Measurements from ENCODE around the gene EFR3B.
"Not testable (repeated sequence)": the region's sequence is repeated elsewhere in the genome, so short reads cannot be mapped to it uniquely, and the experiment has no call there.

The EFR3B gene

GRCh38 chr2:25072606-25073005 lies 30.7 kb downstream of the EFR3B start:
- no peak for DNase-seq (ENCODE audit: low spot score)

GRCh38 chr2:25073025-25073424 lies 31.1 kb downstream of the EFR3B start:
- no peak for DNase-seq (ENCODE audit: low spot score)

GRCh38 chr2:25073914-25074313 lies 32.0 kb downstream of the EFR3B start:
- no peak for DNase-seq (ENCODE audit: low spot score)

DNA sequence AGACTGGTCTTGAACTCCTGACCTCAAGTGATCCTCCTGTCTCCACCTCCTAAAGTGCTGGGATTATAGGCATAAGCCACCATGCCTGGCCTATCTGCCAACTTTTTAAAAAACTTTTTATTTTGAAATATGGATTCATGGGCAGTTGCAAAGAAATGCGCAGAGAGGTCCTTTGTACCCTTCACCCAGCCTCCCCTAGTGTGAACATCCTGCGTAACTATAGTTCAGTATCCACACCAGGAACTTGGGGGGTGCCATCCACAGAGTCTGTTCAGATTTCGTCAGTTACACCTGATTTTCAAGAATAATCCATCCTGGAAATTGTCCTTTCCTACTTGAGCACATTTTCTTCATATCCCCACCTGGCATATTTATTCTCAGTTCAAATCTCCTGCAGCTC lies 33.0 kb downstream of the EFR3B start:
- DNase-seq (ENCODE audit: low spot score), result no peak

- no peak for DNase-seq (ENCODE audit: low spot score)
Observed at GRCh38 chr2:25076749-25077148, 34.9 kb downstream of the EFR3B start.

GRCh38 chr2:25077789-25078169 lies 35.9 kb downstream of the EFR3B start:
- no peak for DNase-seq (ENCODE audit: low spot score)

DNA sequence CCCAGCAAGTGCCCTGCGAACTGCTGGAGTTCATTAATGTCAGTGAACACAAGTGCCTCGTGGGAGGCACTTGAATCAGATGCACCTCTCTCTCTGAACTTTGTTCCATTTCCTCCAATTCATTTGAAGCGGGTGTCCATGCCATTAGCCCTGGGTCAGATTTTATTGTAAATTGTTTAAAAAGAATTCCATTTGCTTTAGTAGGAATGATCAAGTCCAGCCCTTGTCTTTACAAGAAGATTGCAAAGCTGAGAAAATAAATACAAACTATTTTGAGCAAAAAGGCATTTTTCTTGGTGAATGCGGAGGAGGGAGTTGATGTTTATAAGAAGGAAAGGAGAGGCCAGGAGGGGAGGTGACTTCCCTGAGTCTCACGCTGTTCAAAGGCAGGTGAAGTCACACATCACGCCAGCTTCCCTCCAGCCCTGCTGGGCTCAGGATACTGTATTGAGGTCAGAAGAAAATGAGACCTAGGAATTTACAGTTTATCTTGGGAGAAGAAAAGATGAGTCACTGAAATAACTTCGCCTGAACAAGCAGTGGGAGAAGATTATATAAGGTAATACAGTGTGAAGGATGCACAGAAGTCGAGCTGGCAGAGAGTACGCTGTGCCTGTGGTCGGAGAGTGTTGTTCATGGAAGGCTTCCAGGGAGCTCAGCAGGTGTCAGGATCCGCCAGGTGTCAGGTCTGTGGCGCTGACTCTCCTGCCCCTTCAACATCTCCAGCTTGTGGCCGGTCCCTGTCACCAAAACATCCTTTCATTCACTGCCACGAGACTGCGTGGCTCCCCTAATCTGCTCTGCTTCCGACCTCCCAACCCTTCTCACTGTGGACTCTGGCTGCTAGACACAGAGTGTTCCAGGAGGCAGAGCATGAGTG lies 36.5 kb downstream of the EFR3B start:
- DNase-seq (ENCODE audit: low spot score), result peak; percentile 75

DNA sequence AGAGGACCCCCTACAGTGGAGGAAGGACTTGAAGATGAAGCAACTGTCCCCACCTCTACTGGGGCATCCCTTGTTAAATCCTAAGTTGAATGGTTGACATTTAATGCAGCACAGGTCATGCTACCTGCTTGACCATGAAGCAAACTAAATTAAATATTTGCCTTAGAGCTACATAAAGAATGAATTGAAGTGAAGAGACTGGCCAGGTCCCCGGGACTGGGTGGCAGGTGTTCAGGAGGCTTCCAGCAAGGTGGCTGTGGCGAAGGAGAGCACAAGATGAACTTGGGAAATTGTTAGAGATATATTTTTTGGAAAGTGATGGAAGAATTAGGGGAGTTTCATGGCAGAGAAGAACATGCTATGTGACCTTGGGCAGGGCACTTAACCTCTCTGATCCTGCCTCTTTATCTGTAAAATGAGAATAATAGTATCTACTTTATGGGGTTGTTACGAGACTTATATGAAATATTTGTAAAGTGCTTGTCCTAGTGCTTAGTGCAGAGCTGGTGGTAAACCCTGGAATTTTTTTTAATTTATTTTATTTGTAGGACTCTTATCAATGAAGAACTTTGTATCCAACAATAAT lies 37.3 kb downstream of the EFR3B start:
- no peak for DNase-seq (ENCODE audit: low spot score)

DNA sequence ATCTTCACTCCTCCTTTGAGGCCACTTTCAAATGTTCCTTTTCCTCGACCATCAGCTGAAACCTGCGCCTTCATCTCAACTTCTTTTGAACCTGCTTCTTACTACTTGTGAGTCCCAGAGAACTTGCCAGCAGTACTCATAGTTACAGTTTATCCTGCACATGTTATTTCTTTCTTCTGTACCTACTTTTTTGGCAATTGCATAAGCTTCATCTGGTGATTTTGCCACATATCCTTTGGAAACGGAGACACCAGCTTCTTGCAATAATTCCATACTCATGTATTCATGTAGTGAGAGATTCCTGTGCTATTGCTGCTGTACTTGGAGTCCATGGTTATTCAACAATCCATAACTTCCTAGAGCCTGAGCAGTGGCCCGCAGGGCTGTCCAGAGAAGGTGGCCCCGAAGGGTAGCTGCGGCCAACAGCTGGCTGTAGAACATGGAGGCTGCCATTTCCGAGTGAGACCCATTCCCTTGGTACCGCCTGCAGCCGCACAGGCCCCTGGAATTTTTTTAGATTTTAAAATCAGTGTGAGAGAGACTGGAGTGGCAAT lies 39.4 kb downstream of the EFR3B start:
- DNase-seq (ENCODE audit: low spot score), result no peak

- no peak for DNase-seq (ENCODE audit: low spot score)
Observed at GRCh38 chr2:25082002-25082622, 40.2 kb downstream of the EFR3B start.

- DNase-seq (ENCODE audit: low spot score), result no peak
Observed at GRCh38 chr2:25085761-25086560, 44.1 kb downstream of the EFR3B start.

DNA sequence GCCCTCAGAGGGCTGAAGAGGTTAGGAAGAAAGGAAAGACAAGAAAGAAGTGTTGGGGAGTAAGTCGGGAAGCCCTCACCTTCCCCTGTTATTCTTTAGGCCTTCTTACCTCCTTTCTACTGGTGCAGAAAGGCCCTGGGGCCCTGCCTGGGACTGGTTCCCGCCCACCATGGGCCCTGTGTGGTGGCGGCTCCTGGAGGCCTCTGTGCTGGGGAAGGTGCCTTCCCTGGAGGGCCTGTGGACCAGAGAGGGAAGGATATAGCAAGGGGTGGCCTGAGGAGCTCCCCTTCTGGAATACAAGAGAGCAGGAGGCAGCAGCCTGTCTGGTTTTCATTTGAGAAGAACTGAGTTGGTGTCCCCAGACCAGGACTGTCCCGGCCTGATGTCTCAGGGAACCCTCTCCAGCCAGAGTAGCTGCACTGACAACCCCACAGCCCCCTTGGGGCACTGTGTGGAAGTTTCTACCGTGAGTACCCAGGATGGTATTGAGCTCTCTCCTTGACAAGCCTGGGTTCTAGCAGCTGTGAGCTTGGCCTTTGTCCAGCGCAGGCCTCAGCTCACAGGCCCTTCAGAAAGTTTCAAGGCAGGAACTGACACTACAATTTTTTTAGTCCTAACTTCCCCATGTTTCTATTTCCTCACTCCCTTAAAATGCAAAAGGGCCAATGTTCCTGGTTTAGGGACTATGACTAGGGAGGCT lies 47.1 kb downstream of the EFR3B start:
- DNase-seq (ENCODE audit: low spot score), result no peak

GRCh38 chr2:25089605-25090315 lies 47.9 kb downstream of the EFR3B start:
- DNase-seq (ENCODE audit: low spot score), result no peak

DNA sequence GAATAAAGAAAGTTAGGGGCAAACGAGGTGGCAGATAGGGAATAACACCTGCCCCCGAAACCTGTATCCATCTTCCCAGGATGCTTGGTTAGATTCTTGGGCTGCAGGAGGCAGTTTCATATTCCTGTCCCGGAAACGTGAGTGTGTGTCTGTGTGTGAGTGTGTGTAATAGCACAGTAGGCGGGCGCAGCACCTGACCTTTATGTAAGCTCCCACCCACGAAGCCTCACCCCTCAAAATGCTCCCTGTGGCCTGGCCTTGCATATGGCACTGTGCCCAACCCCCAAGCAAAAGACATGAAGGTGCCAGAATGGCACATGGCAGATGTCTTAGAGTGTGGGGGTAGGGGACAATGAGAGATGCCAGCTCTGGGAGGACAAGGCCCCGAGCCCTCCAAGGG lies 48.9 kb downstream of the EFR3B start:
- no peak for DNase-seq (ENCODE audit: low spot score)

DNA sequence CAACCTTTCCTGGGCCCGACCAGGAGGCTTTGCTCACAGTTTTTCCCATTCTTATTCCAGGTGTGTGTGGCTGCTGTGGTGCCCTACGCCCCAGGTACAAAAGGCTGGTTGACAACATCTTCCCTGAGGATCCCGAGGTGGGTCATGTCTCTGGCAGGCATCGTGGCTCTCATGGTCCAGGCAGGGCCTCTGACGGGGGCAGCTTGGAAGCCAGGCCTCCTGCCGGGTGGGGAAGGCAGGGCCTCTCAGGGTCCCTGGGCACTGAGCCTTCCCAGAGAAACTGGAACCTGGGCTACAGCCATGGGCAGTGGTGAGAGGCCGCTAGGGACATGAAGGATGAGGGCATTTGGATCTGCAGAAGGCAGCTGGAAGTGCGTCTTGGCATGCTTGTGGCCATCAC lies 49.4 kb downstream of the EFR3B start:
- DNase-seq (ENCODE audit: low spot score), result no peak

- no peak for DNase-seq (ENCODE audit: low spot score)
Observed at GRCh38 chr2:25098056-25098455, 56.2 kb downstream of the EFR3B start.

DNA sequence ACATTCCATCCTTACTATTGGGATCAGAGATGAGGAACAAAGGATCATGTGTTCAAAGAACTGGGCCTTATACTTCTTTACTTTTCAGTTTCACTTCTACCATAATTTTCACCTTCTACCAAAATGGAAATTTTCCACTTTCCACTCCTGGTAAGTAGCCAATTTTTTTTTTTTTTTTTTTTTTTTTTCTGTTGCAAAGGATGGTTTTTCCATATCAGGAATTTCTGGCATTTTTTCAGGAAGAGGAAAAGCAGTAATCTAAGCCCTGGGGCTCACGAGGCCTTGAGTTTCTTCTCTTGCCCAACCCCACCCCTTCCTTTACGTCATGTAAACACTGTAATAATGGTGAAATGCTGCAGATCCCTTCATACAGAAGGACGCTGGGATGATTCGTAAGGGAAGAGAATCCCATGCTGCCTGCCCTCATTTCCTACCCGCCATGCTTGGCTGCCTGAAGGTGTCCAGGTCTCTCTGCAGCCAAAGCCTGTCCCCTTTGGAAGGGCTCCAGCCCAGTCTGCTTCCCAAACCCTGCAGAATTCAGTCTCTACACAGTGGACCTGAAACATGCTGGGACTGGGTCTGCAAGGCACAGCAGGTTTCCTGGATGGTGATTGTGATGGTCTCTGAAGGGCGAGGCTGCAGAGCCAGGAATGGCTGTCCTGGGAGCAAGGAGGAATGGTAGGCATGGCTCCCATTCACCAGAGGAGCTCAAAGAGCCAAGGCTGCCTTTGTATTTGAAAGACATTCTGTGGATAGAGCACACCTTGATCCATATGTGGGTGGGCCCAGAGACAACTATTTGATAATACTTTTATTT lies 57.0 kb downstream of the EFR3B start:
- DNase-seq (ENCODE audit: low spot score), result no peak

- DNase-seq (ENCODE audit: low spot score), result not testable (repeated sequence)
Observed at GRCh38 chr2:25102352-25102751, 60.5 kb downstream of the EFR3B start.

GRCh38 chr2:25103287-25103871 lies 61.5 kb downstream of the EFR3B start:
- peak; percentile 93 for DNase-seq (ENCODE audit: low spot score)

DNA sequence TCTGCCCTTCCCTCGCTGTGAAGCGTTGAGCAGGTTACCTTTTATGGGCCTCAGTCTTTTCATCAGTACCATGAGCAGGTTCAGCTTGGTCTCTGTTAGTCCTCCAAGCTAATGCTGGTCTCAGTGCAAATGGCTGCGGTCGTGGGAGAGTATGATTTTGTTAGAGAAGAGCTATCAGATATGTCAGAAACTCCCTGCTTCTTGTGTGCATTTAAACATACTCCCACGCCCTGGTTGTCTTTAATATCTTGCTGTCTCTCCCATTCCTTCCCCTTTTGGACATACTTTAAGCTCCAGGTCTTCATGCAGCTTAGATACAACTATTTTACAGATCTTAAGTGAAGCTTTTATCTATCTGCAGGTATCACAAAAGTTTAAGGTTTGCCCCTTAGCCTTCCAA lies 62.9 kb downstream of the EFR3B start:
- DNase-seq (ENCODE audit: low spot score), result no peak

All from AG08395 (cell line).